CD4-positive, alpha-beta T cell treated with Interleukin-4 for 1 hour (primary cell): ENCODE data around the gene ADM5.
"Not testable (repeated sequence)": the region's sequence is repeated elsewhere in the genome, so short reads cannot be mapped to it uniquely, and the experiment has no call there.

Experiments used
- DNase-seq, 2 donors: peaks; one replicate each; pipeline ENCODE4 v3.0.0-alpha.2; 2020 to 2022

Gene ADM5

DNA sequence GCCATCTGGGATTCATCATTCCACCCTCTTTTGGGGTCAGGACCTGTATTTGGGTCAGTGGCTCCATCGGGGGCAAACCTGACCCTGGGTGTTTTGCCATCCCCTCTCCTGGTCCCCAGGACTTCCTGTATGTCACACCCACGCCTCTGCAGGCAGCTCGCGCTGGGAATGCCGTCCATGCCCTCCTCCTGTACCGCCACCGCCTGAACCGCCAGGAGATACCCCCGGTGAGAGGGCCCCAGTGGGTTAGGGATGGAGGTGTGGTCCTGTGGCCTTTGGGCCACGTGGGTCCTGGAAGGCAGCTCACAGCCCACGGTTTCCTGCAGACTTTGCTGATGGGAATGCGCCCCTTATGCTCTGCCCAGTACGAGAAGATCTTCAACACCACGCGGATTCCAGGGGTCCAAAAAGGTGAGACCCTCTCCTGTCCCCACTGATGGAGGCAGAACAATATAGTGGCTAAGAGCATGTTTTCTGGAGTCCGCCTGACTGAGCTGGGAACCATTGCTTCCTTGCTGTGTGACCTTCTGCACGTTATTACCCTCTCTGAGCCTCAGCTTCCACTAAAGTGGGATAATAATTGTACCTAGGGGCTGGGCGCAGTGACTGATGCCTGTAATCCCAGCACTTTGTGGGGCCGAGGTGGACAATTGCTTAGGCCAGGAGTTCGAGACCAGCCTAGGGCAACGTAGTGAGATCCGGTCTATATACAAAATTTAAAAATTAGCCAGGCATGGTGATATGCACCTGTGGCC is 15.7 kb downstream of the ADM5 start:
- DNase-seq, result no peak

DNA sequence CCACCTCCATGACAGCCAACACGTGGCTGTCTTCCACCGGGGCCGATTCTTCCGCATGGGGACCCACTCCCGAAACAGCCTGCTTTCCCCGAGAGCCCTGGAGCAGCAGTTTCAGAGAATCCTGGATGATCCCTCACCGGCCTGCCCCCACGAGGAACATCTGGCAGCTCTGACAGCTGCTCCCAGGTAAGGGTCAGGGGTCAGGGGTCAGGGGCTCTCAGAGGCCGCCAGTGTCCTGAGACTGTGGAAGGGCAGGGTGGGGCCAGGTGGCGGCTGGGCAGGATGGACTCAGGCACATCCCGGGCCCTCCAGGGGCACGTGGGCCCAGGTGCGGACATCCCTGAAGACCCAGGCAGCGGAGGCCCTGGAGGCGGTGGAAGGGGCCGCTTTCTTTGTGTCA is 16.5 kb downstream of the ADM5 start:
- no peak for DNase-seq

DNA sequence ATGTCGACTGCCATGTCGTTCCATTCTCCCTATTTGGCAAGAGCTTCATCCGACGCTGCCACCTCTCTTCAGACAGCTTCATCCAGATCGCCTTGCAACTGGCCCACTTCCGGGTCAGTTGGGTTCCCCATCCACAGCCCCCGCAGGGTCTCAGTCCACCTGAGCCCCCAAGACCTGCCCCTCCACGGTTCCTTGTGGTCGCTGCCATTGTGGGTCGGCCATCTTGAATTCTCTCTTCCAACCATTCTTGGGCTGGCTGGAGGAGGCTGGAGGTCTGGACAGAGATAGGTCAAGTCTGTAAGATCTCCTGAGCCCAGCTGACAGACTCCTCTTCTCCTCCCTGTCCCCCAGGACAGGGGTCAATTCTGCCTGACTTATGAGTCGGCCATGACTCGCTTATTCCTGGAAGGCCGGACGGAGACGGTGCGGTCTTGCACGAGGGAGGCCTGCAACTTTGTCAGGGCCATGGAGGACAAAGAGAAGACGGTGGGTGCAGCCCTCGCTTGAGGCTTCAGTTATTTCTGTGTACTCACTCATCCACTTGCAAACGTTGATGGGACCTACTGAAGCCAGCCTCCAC is 21.1 kb downstream of the ADM5 start:
- no peak for DNase-seq

DNA sequence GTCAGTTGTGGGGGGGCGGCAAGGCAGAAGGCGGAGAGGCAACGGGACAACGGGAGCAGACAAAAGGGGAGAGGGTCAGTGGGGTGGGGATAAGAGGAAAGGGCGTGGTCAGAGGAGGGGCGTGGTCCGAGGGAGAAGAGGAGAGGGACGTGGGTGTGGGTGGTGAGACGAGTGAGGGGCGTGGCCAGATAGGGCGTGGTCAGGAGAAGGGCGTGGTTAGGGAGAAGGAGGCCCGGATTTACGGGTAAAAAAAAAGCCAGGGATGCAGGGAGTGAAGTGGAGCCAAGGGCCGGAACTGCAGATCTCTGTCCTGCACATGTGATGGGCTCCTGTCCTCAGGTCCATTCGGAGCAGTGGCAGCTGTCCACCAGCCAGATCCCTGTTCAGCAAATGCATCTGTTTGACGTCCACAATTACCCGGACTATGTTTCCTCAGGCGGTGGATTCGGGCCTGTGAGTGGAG is 23.0 kb downstream of the ADM5 start:
- DNase-seq, result no peak

DNA sequence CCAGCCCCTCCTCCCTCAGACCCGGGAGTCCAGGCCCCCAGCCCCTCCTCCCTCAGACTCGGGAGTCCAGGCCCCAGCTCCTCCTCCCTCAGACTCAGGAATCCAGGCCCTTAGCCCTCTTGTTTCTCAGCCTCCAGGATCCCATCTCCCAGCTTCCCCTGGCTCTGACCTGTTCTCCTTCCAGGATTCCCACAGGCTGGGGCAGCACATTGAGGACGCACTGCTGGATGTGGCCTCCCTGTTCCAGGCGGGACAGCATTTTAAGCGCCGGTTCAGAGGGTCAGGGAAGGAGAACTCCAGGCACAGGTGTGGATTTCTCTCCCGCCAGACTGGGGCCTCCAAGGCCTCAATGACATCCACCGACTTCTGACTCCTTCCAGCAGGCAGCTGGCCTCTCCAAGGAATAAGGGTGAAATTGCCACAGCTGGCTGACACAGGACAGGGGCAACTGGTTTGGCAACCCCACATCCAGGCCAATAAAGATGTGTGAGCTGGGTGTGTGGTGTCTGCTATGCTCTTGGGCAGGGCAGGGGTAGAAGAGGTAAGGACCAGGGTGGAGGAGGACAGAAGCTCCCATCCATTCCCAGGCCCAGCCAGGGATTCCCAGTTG is 23.9 kb downstream of the ADM5 start:
- no peak for DNase-seq

DNA sequence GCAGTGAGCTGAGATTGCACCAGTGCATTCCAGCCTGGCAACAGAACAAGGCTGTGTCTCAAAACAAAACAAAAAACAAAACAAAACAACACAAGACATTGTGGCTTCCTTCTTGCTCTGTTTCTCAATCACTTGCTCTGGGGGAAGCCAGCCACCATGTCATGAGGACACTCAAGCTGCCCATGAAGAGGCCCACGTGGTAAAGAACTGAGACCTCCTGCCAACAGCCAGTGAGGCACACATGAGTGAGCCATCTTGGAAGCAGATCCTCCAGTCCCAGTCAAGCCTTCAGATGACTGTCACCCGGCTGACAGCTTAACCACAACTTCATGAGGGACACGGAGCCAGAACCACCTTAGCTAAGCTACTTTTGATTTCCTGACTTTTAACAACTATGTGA is 26.8 kb downstream of the ADM5 start:
- DNase-seq, result no peak

DNA sequence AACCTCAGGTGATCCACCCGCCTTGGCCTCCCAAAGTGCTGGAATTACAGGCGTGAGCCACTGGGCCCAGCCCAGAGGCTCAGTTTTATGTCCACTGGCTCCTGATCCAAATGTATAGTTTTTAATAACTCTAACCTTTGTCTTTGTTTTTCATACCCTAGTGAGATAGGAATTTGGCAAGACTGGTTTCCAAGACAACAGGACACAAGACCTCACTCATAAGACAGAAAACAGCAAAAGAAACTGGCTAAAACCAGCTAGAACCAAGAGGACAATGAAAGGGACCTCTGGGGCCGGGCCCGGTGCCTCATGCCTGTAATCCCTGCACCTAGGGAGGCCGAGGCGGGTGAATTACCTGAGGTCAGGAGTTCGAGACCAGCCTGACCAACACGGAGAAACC is 29.1 kb downstream of the ADM5 start:
- no peak for DNase-seq

DNA sequence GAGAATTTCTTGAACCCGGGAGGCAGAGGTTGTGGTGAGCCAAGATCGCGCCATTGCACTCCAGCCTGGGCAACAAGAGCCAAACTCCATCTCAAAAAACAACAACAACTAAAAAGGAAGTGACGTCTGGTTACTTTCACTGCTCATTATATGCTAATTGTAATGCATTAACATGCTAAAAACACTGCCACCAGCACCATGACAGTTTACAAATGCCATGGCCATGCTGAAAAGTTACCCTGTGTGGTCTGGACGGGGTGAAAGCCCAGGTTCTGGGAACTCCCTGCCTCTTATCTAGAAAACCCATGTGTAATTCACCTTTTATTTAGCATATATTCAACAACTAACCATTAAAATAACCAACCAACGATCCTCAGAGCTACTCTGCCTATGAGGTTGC is 29.6 kb downstream of the ADM5 start:
- DNase-seq, result peak in 1 of 2 donors; percentile 11

DNA sequence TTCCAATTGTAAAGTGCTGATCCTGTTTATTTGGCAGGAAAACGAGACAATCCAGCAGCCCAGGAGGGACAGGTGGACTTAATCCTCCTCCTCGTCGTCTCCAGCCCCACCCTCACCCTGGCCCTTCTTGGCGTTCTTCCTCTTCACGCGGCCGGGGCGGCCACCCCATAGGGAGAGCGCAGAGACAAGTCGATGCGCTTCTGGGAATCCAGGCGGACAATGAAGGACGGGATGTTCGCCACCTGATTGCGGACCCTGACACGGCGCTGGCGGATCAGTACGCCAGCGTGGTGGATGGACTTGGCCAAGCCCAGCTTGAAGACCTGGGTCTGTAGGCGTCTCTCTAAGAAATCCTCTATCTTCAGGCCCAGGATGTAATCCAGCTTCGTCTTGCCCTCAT is 30.0 kb downstream of the ADM5 start:
- not testable (repeated sequence) for DNase-seq

DNA sequence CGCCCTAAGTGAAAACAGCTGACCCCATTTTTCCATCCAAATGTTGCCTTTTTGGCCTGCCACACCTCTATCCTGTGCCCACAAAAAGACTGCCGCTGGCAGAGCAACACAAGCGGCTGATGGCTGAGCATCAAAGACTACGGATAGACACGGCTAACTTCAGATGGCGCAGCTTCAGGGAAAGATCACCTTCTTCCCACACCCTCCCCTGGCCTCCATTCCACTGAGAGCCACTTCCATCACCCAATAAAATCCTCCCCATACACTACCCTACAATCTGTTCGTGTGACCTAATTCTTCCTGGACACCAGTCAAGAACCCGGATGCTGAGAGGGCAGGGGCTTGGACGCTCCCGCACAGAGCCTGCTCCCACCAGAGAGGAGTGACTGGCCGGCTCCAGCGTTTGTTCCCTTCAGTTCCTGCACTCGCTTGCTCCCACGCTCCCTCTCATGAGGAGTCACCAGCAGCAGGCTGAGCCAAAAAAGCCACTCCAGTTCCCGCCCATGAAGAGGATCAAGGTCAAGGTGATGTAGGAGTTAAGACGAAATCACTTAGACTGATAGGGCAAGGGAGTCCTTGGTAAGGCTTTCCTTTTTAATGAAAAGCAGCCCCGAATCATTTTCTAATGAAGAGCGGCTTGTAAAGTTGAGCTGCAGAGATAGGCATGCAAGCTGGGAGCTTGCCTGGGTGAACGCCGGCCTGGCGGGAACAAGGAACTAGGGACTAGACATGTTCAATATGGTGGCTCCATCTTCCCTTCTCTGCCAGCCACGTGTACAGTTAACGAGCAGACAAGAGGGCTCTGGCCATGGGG is 38.0 kb downstream of the ADM5 start:
- DNase-seq, result no peak

DNA sequence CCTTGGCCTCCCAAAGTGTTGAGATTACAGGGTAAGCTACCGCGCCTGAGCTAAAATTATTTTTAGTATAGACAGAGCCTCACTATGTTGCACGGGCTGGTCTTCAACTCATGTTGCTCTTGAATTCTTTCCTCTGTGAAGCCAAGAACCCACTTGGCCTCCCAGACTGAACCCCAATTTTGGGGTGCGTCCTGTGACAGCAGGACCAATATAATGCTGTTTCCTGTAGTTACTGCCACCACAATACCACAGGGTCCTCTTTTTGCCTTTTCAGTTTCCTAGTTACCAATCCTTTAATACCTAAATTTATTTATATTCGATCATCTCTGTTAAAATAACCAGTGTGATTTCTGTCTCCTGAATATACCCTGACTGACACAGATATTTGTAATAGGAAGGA is 40.8 kb downstream of the ADM5 start:
- DNase-seq, result no peak

DNA sequence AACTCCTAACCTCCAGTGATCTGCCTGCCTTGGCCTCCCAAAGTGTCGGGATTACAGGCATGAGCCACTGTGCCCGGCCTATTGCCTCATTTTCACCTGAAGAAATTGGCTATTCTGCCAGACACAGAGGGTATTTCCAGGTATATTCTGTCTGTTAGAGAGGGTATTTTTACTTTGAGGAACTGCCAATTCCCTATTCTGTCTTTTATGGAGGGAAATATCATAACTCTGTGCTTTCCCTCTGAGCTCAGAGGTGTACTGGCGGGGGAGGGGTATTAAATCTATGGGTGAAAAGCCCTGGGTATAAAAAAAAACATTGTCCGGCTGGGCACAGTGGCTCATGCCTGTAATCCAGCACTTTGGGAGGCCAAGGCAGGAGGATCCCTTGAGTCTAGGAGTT is 48.9 kb downstream of the ADM5 start:
- no peak for DNase-seq

DNA sequence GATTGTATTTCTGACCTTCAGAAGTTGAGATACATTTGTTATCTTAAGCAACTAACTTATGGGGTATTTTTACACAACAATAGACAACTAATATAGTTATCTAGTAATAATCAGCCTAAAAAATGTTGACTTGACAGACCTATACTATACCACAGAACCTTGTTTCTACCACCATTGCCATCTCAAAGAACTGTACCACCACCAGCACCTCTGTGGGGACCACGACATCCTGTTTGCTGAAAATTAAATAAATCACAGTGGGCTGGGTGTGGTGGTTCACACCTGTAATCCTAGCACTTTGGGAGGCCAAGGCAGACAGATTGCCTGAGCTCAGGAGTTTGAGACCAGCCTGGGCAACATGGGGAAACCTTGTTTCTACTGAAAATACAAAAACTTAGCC is 49.7 kb downstream of the ADM5 start:
- no peak for DNase-seq

DNA sequence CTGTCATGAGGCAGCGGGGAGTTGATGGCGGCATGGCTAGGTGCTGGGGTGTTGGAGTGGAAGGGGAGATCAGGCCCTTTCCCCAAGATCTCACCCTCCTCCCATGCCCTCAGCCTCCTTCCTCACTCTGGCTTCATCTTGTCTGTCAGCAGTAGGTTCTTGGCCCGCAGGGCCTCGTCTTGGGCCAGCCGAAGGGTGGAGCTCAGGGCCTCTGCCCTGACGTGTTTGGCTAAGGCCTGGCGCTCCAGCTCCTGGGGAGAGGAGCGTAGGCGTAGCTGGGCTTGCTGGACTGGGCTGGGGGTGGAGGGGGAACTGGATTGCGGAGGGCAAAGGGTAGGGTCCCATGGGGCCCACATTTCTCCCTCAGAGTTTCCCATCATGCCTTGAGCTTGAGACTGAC is 50.5 kb downstream of the ADM5 start:
- DNase-seq, result no peak
